ENCODE data around the gene DBP. TPM values are rescaled to one million over a fixed set of nuclear protein-coding genes. Genes with fewer than 3 reads are reported as not detected.

DBP gene
- total RNA-seq, 6 experiments from 2014 or later, result 1.8 to 11.6 (median 3.3) TPM

- intact Hi-C loops (cut with DNase I), result no loop called here
- Histone ChIP-seq H3K4me3 (no peak overlapping the region), H3K27me3 (no peaks in the 10 kb centered on the region), H3K27ac (no peak overlapping the region), H3K36me3 (no peaks in the 10 kb centered on the region), H3K4me1 (no peaks in the 10 kb centered on the region), H3K9me3 (no peaks in the 10 kb centered on the region)
- WGBS (ENCODE audit: insufficient coverage, low coverage, low lambda C conversion rate, missing lambda C conversion rate), result 43% methylated on average over 15 of the region's 16 CpGs
- TF ChIP-seq POLR2A (IDR thresholded peaks at IDR 0.05), result no peak
- TF ChIP-seq, protein P1, sequence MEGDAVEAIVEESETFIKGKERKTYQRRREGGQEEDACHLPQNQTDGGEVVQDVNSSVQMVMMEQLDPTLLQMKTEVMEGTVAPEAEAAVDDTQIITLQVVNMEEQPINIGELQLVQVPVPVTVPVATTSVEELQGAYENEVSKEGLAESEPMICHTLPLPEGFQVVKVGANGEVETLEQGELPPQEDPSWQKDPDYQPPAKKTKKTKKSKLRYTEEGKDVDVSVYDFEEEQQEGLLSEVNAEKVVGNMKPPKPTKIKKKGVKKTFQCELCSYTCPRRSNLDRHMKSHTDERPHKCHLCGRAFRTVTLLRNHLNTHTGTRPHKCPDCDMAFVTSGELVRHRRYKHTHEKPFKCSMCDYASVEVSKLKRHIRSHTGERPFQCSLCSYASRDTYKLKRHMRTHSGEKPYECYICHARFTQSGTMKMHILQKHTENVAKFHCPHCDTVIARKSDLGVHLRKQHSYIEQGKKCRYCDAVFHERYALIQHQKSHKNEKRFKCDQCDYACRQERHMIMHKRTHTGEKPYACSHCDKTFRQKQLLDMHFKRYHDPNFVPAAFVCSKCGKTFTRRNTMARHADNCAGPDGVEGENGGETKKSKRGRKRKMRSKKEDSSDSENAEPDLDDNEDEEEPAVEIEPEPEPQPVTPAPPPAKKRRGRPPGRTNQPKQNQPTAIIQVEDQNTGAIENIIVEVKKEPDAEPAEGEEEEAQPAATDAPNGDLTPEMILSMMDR (IDR thresholded peaks at IDR 0.05), result no peak
- no peak for DNase-seq
- ATAC-seq, result no peak
Measured at GRCh38 chr19:48656840-48657474, 19.8 kb upstream of the DBP start.

DNA sequence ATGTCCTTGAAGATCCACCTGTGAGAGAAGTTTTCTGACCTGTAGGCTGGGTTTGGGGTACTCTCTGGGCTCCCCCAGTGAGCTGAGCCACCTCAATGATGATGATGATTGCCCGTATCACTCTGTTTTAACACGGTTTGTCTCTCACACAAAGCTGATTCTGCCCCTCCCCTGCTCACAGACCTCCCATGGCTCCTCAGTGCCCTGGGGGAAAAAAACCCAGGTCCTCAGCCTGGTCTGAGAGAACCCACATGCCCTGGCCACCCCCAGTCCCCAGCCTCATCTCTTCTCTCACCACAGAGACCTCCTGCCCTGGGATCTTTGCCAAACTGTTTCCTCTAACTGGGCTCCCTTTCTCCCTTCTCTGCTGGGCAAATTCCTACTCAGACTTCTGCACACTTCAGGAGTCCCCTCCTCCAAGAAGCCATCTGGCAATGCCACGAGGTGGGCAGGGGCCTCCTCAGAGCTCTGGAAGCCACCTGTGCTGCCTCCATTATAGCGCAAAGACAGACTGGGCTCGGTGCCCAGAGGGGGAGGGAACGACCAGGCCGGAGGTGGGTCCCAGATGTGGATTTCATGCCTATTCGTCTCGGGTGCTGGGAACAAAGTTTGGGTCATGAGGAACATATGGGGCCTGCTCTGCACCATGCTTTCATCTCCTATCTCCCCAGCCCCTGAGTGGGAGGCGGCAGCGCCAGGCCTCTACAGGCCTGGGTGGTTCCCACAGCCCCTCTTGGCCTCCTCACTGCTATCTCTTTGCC is 17.3 kb upstream of the DBP start:
- TF ChIP-seq POLR2A (IDR thresholded peaks at IDR 0.05), result no peak
- TF ChIP-seq, protein P1 (IDR thresholded peaks at IDR 0.05), result no peak
- no peak for DNase-seq

GRCh38 chr19:48651683-48652048 is 14.5 kb upstream of the DBP start:
- DNase-seq, result no peak

More for the DNA sequence above, 17.3 kb upstream of the DBP start:
- Histone ChIP-seq H3K27ac (no peak overlapping the region), H3K4me1 (no peaks in the 10 kb centered on the region), H3K4me3 (no peak overlapping the region), H3K27me3 (no peaks in the 10 kb centered on the region), H3K36me3 (no peaks in the 10 kb centered on the region), H3K9me3 (no peaks in the 10 kb centered on the region)
- ATAC-seq, result peak in 1 of 4 donors; percentile 22
- intact Hi-C loops (cut with DNase I), result no loop called here
- 25% methylated on average over 5 of the region's 11 CpGs for WGBS (ENCODE audit: insufficient coverage, low coverage, low lambda C conversion rate, missing lambda C conversion rate)

GRCh38 chr19:48650974-48651682 is 13.9 kb upstream of the DBP start:
- 83% methylated on average over 7 of the region's 12 CpGs for WGBS (ENCODE audit: insufficient coverage, low coverage, low lambda C conversion rate, missing lambda C conversion rate)
- TF ChIP-seq, protein P1 (IDR thresholded peaks at IDR 0.05), result no peak
- no peak for TF ChIP-seq POLR2A (IDR thresholded peaks at IDR 0.05)
- Histone ChIP-seq H3K9me3 (no peaks in the 10 kb centered on the region), H3K27me3 (no peaks in the 10 kb centered on the region), H3K36me3 (no peaks in the 10 kb centered on the region), H3K4me1 (no peaks in the 10 kb centered on the region), H3K4me3 (no peak overlapping the region), H3K27ac (no peak overlapping the region)
- intact Hi-C loops (cut with DNase I), result no loop called here
- ATAC-seq, result no peak
- no peak for DNase-seq

More at GRCh38 chr19:48651683-48652048, 14.5 kb upstream of the DBP start:
- Histone ChIP-seq H3K27me3 (no peaks in the 10 kb centered on the region), H3K36me3 (no peaks in the 10 kb centered on the region), H3K27ac (no peak overlapping the region), H3K4me1 (no peaks in the 10 kb centered on the region), H3K4me3 (no peak overlapping the region), H3K9me3 (no peaks in the 10 kb centered on the region)
- intact Hi-C loops (cut with DNase I), result no loop called here
- WGBS (ENCODE audit: insufficient coverage, low coverage, low lambda C conversion rate, missing lambda C conversion rate), result 76% methylated on average over 2 of the region's 5 CpGs
- TF ChIP-seq POLR2A (IDR thresholded peaks at IDR 0.05), result no peak
- TF ChIP-seq, protein P1 (IDR thresholded peaks at IDR 0.05), result no peak
- ATAC-seq, result no peak
